Activated T-helper 9 cell treated with anti-CD3 and anti-CD28 coated beads, Interleukin-2, amount 50 U/mL, for 16 hours (primary cell): Measurements from ENCODE around the gene AMFR.
A peak's percentile ranks its signal among the peaks of the same experiment; 100 is the strongest.

Source experiments
- DNase-seq: peaks from one replicate; pipeline ENCODE4 v3.0.0-alpha.2; 2020; ENCODE audit warnings: low read depth

The AMFR gene

GRCh38 chr16:56425439-56425832, at the start of gene AMFR:
AMFR (minus strand) TSS chr16:56425545; CDS start chr16:56425327, 218 bp downstream.
- DNase-seq: peak; percentile 66

- no peak for DNase-seq
Measured at GRCh38 chr16:56470666-56471065, 45.3 kb upstream of the AMFR start.

- no peak for DNase-seq
Measured at GRCh38 chr16:56470232-56470631, 44.9 kb upstream of the AMFR start.

GRCh38 chr16:56469748-56470147, 44.4 kb upstream of the AMFR start:
- DNase-seq: no peak

- no peak for DNase-seq
Measured at GRCh38 chr16:56468800-56469199, 43.5 kb upstream of the AMFR start.

GRCh38 chr16:56466344-56466743, 41.0 kb upstream of the AMFR start:
- no peak for DNase-seq

GRCh38 chr16:56463153-56463552, 37.8 kb upstream of the AMFR start:
- DNase-seq: no peak

- no peak for DNase-seq
Measured at GRCh38 chr16:56462064-56462796, 36.9 kb upstream of the AMFR start.

GRCh38 chr16:56460101-56460500, 34.8 kb upstream of the AMFR start:
- DNase-seq: no peak

- no peak for DNase-seq
Measured at GRCh38 chr16:56457927-56458470, 32.7 kb upstream of the AMFR start.

- DNase-seq: no peak
Measured at GRCh38 chr16:56451753-56452689, 26.7 kb upstream of the AMFR start.

- peak; percentile 86 for DNase-seq
Measured at GRCh38 chr16:56450986-56451752, 25.8 kb upstream of the AMFR start, which contains the start of the genes NUDT21 and OGFOD1. NUDT21 (minus strand) TSS chr16:56451332; CDS start chr16:56451202, 130 bp downstream. OGFOD1 (plus strand) TSS chr16:56451554; CDS start chr16:56451613, 59 bp downstream.

GRCh38 chr16:56450275-56450985, 25.1 kb upstream of the AMFR start:
- DNase-seq: no peak

GRCh38 chr16:56448005-56448404, 22.7 kb upstream of the AMFR start:
- DNase-seq: no peak

GRCh38 chr16:56447286-56447685, 21.9 kb upstream of the AMFR start:
- no peak for DNase-seq

- DNase-seq: no peak
Measured at GRCh38 chr16:56438038-56438437, 12.7 kb upstream of the AMFR start.

- DNase-seq: no peak
Measured at GRCh38 chr16:56436258-56436657, 10.9 kb upstream of the AMFR start.

GRCh38 chr16:56428091-56428490, 2.7 kb upstream of the AMFR start:
- no peak for DNase-seq

- DNase-seq: no peak
Measured at GRCh38 chr16:56426585-56426984, 1.2 kb upstream of the AMFR start.

GRCh38 chr16:56424791-56425438, 430 bp downstream of the AMFR start:
- DNase-seq: peak; percentile 29

GRCh38 chr16:56424404-56424764, 961 bp downstream of the AMFR start:
- no peak for DNase-seq
